ENCODE data around the gene RFXANK.
A peak's percentile ranks its signal among the peaks of the same experiment; 100 is the strongest.
"Not testable (repeated sequence)": the region's sequence is repeated elsewhere in the genome, so short reads cannot be mapped to it uniquely, and the experiment has no call there.

Gene RFXANK

DNA sequence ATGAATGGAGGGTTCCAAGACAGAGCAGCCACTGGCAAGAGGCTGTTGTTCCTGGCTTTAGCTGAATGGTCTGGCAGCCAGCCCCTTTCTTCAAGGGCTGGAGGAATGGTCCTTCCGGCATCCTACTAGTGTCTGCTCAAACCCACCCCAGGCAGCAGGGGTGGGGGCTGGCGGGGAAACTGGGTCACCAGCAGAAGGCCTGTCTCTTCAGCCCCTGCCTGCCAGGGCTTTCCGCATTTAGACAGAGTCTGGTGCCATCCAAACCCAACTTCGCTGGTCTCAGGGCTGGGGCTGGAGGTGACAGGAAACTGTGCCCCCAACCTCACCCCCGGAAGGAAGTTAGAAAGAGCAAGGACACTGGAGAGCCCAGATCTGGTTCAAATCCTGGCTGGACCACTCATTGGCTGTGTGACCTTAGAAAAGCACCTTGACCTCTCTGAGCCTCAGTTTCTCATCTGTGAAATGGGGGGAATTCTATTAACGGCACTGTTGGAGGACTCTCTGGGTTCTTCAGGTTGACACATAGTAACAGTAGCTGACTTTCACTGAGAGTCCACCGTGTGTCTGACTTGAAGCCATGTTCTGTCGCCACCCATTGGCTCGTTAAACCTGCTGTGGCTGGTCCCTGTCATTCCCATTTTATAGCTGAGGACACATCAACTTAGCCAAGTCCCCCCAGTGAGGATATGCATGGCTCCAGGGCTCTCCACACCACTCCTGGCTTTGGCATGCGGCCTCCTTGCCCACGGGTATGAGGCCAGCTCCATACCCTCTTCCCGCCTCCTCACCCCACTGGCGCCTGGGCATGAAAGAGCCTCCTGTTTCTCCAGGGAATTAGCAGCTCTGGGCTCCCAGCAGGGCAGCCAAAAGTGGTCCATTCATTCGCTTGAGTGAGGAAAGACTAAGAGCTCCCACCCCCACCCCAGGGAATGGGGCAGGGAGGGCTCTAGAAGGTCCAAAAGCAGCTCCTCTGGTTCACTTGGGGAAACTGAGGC lies 13.7 kb downstream of the RFXANK start:
- Mint-ChIP-seq H3K4me3 (no peak overlapping the region), H3K27me3 (ENCODE audit: low read depth) (peaks cover 2% of the 10 kb centered on the region), H3K9me3 (peaks cover 11% of the 10 kb centered on the region), H3K4me1 (ENCODE audit: low read depth) (peaks cover 26% of the 10 kb centered on the region), H3K36me3 (ENCODE audit: low read depth) (peaks cover 21% of the 10 kb centered on the region), H3K27ac (no peak overlapping the region)
- DNase-seq (ENCODE audit: low spot score), result no peak

DNA sequence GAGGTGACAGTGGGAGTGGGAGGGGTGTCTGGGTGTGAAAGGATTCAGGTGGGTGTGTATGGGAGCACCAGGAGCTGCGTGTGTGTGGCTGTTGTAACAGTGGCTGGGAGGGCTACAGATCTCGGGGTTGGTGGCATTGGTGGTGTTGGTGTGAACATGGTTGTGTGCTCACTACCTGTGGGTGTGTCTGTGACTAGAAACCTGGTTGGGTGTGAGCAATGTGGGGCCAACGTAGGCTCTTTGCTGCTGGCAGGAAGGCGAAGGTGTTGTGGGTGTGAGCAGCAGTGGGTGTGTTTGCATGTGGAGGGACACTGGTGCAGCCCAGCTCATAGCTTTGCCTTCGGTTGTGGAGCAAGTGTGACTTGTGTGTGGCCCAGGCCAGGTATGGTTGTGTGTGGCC lies 14.9 kb downstream of the RFXANK start:
- Mint-ChIP-seq H3K9me3 (peaks cover 11% of the 10 kb centered on the region), H3K36me3 (ENCODE audit: low read depth) (peaks cover 18% of the 10 kb centered on the region), H3K4me1 (ENCODE audit: low read depth) (peaks cover 26% of the 10 kb centered on the region), H3K27me3 (ENCODE audit: low read depth) (peaks cover 9% of the 10 kb centered on the region), H3K27ac (peak overlapping the region; percentile 86), H3K4me3 (peak overlapping the region; percentile 41)
- no peak for DNase-seq (ENCODE audit: low spot score)

DNA sequence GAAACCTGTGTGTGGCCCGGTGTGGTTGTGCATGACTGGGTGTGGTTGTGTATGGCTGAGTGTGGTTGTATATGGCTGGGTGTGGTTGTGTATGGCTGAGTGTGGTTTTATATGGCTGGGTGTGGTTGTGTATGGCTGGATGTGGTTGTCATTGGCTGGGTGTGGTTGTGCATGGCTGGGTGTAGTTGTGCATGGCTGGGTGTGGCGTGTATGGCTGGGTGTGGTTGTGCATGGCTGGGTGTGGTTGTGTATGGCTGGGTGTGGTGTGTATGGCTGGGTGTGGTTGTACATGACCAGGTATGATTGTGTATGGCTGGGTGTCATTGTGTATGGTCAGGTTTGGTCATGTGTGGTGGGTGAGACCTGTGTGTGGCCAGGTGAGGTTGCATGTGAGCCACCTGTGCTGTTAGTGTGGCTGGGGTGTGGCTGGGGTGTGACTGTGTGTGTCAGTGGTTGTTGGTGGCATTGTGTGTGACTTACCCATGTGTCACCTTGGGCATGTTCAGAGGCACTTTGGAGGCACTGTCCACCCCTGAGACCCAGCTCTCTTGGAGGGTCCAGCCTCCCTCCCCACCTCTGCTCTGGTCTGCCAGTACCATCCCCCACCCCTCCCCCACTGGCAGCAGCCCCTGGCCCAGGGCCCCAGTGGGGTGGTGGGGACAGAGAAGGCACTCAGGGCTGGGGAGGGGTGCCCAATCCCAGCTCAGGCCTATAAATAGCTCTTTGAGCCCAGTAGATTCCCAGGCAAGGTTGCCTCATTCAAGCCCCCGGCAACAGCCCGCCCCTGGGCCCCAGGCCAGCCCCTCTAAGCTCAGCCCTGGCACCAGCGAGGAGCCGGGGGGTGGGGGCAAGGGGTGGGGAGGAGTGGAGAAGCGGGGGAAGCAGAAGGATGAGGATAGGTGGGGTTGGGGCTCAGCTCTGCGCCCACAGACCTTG lies 15.8 kb downstream of the RFXANK start:
- peak overlapping the region; percentile 41 for H3K4me3 Mint-ChIP-seq
- peaks cover 11% of the 10 kb centered on the region for H3K9me3 Mint-ChIP-seq
- H3K4me1 Mint-ChIP-seq (ENCODE audit: low read depth), result peaks cover 21% of the 10 kb centered on the region
- peaks cover 13% of the 10 kb centered on the region for H3K27me3 Mint-ChIP-seq (ENCODE audit: low read depth)
- peaks cover 9% of the 10 kb centered on the region for H3K36me3 Mint-ChIP-seq (ENCODE audit: low read depth)
- H3K27ac Mint-ChIP-seq, result peak overlapping the region; percentile 86
- no peak for DNase-seq (ENCODE audit: low spot score)

DNA sequence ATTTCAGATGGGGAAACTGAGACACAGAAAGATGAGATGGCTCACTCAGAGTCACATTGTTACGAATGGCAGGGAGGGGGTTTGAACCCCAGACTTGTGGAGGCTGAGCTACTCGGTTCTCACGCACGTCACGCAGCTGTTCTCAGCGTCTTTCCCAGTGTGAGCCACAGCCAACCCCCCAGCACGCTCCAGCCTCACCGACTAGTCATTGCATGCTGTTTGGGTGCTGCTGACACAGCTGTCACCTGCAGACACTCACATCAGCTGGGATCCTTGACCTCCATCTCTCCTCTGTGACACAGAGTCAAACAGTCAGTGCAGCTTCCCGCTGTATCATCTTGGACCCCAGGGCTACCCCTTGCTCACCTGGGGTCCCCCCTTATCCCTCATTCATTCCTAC lies 17.3 kb downstream of the RFXANK start:
- peaks cover 16% of the 10 kb centered on the region for H3K4me1 Mint-ChIP-seq (ENCODE audit: low read depth)
- peak overlapping the region; percentile 23 for H3K27ac Mint-ChIP-seq
- no peak for DNase-seq (ENCODE audit: low spot score)
- peaks cover 6% of the 10 kb centered on the region for H3K36me3 Mint-ChIP-seq (ENCODE audit: low read depth)
- no peak overlapping the region for H3K4me3 Mint-ChIP-seq
- H3K27me3 Mint-ChIP-seq (ENCODE audit: low read depth), result peaks cover 26% of the 10 kb centered on the region
- H3K9me3 Mint-ChIP-seq, result peaks cover 11% of the 10 kb centered on the region

DNA sequence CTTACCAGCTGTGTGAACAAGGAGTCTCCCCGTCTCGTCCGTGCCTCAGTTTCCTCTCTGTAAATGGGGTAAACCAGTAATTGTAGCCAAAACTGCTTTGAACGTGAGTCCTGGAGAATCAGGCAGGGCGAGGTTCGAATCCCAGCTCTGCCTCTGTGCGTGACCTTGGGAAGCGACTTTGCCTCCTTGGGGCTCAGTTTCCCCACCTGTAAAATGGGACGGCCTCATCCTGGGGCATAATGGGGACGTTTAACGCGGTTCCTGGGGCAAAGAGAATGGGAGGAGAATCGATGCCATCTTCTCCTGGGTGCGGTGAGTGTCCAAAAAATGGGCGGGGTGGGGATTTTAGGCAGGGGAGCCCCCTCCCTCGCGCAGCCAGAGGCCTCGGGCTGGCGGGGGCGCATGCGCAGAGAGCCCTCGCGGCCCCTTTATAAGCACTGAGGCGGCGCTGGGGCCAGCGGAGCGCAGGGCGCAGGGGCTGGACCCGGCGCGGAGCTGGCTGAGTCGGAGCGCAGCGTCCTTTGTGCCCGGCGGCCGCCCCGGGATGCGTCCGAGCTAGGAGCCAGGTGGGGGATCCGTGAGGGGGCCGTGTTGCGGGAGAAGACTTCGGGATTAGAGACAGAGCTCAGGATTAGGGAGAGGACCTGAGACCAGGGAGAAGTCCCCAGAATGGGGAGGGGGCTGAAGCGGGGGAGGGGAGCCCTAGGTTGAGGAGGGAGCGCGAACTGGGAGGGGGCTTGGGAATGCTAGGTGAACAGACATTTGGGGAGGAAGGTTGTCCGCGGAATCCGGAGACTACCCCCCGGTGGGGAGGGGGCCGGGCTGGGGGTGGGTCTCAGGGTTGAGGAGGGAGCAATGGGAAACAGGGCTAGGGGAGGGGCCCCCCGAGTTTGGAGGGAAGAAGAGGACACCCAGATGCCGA lies 19.7 kb downstream of the RFXANK start, which contains the start of gene NCAN:
NCAN (plus strand) TSS at position 460 of the 922 bp plus-strand sequence. CDS start 4,996 bp downstream, outside the sequence.
- H3K27me3 Mint-ChIP-seq (ENCODE audit: low read depth), result peaks cover 27% of the 10 kb centered on the region
- H3K4me1 Mint-ChIP-seq (ENCODE audit: low read depth), result peaks cover 12% of the 10 kb centered on the region
- DNase-seq (ENCODE audit: low spot score), result no peak
- no peak within 1 kb of the TSS for H3K4me3 Mint-ChIP-seq
- peaks cover 6% of the 10 kb centered on the region for H3K36me3 Mint-ChIP-seq (ENCODE audit: low read depth)
- H3K27ac Mint-ChIP-seq, result no peak within 1 kb of the TSS
- peaks cover 11% of the 10 kb centered on the region for H3K9me3 Mint-ChIP-seq

DNA sequence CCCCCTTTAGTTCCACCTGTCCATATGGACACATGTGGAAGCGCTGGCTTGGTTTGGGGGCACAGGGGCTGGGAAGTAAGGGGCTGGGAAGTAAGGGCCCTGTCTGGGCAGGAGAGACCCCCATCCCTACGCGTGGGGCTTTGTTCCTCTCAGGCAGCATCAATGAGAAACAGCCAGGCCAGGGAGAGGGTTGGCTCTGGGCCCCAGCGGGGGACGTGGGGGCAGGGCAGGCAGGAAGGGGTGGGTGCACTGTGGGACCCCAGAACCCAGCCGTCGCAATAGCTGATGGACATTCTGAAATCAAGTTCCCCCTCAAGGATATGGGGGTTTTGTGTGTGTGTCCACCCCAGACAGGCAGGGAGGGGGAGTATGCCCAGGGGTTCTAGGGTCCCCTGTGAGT lies 20.9 kb downstream of the RFXANK start:
- Mint-ChIP-seq H3K27ac (no peak overlapping the region), H3K27me3 (ENCODE audit: low read depth) (peaks cover 29% of the 10 kb centered on the region), H3K36me3 (ENCODE audit: low read depth) (no peaks in the 10 kb centered on the region), H3K4me3 (no peak overlapping the region), H3K9me3 (peaks cover 4% of the 10 kb centered on the region), H3K4me1 (ENCODE audit: low read depth) (peaks cover under 1% of the 10 kb centered on the region)
- DNase-seq (ENCODE audit: low spot score), result no peak

DNA sequence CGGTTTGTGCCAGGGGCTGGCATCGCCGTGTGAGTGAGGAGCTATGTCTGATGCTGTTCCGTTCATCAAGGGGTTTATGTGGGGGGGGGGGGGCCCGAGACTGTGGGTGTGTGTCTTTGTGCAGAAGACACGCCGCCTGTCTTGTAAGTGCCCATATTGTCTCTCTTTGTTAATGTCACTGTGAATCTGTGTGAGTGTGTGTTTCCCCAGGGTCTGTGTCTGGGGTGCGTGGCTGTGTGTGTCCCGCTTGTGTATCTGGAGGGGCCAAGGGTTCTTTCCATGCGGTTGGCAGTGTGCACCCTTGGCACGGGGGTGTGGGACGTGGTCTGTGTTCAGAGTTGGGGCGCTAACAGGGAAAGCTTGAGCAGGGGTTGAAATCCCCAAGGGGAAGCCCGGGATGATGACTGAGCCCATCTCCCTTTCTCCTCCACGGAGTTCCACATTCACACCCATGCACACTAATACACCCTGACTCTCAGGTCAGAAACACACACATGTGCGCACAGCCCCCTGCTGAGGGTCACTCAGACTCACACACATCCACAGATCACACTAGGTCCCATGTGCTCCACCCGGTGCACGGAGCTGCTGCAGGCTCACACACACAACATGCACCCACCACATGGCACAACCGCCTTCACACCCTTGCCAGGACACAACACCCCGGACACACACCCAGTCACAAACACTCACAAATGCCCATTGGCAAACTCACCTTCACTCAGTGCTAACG lies 21.5 kb downstream of the RFXANK start:
- Mint-ChIP-seq H3K27me3 (ENCODE audit: low read depth) (peaks cover 29% of the 10 kb centered on the region), H3K9me3 (peaks cover 4% of the 10 kb centered on the region), H3K36me3 (ENCODE audit: low read depth) (no peaks in the 10 kb centered on the region), H3K4me3 (no peak overlapping the region), H3K27ac (no peak overlapping the region), H3K4me1 (ENCODE audit: low read depth) (no peaks in the 10 kb centered on the region)
- DNase-seq (ENCODE audit: low spot score), result no peak

DNA sequence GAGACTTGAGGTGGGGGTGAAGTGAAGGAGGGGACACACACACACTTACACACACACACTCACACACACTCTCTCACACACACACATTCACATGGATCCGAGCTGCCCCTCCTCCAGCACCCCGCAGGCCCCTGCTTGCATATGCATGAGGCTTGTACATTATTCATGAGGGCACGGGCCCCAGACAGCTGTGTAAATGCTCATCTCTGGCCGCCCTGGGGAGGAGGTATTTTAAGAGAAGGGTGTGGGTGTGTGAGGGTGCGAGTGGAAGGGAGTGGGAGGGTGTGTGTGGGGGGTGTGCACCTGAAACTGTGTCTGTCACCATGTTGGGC lies 22.1 kb downstream of the RFXANK start:
- no peak for DNase-seq (ENCODE audit: low spot score)
- Mint-ChIP-seq H3K36me3 (ENCODE audit: low read depth) (no peaks in the 10 kb centered on the region), H3K27me3 (ENCODE audit: low read depth) (peaks cover 29% of the 10 kb centered on the region), H3K4me3 (no peak overlapping the region), H3K4me1 (ENCODE audit: low read depth) (no peaks in the 10 kb centered on the region), H3K27ac (no peak overlapping the region), H3K9me3 (peaks cover 4% of the 10 kb centered on the region)

DNA sequence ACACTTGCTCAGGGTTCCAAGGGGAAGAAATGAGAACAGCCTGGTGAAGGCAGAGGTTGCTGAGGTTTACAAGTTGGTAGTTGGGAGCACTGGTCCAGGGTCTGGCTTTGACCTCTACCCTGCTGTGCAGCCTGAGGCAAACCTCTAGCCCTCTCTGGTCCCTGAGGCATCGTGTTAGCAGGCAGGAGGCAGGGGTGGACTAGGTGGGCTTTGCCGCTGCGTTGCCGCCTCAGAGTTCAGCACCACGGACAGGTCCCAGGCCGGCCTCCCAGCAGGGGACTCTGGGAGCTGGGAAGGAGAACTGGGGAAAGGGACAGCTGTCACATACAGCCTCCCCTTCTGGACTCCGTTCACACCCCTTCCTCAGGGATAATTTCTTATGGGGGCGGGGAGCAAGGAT lies 22.8 kb downstream of the RFXANK start:
- Mint-ChIP-seq H3K9me3 (peaks cover 4% of the 10 kb centered on the region), H3K4me1 (ENCODE audit: low read depth) (no peaks in the 10 kb centered on the region), H3K36me3 (ENCODE audit: low read depth) (no peaks in the 10 kb centered on the region), H3K4me3 (no peak overlapping the region), H3K27ac (no peak overlapping the region), H3K27me3 (ENCODE audit: low read depth) (peaks cover 29% of the 10 kb centered on the region)
- DNase-seq (ENCODE audit: low spot score), result no peak

DNA sequence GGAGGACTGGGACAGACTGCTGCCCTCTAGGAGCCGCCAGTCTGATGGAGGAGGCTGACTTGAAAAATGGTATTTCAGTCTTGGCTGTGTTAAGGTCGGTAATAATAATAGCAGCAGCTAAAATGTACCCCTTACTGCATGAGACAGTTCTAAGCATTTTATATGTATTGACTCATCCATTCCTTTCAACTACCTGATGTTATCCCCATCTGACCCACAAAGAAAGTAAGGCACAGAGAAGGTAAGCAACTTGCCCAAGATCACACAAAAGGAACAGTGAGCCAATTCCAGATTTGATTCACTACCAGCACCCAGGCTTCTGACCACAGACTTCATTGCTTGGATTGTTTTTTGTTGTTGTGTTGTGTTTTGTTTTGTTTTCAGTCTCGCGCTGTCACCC lies 23.7 kb downstream of the RFXANK start:
- Mint-ChIP-seq H3K4me1 (ENCODE audit: low read depth) (no peaks in the 10 kb centered on the region), H3K4me3 (no peak overlapping the region), H3K27ac (no peak overlapping the region), H3K27me3 (ENCODE audit: low read depth) (peaks cover 28% of the 10 kb centered on the region), H3K36me3 (ENCODE audit: low read depth) (no peaks in the 10 kb centered on the region), H3K9me3 (peaks cover 4% of the 10 kb centered on the region)
- no peak for DNase-seq (ENCODE audit: low spot score)

DNA sequence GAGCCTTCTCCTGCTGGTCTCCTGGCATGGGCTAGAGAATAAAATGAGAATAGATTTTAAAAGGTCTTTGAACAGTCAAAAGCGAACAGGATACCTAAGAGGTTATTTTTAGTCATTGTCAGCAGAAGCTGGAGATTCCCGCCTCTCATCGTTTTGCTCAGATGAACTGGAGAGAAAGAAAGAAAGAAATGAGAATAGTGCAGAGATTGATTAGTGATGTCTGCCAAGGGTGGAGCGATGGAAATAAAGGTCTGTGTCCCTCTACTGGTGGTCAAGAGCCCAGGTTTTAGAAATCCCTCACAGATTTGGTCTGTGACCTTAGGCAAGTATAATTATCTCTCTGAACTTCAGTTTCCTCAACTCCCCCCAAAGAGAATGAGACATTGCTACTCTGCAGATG lies 25.0 kb downstream of the RFXANK start:
- Mint-ChIP-seq H3K27me3 (ENCODE audit: low read depth) (peaks cover 19% of the 10 kb centered on the region), H3K4me3 (no peak overlapping the region), H3K4me1 (ENCODE audit: low read depth) (no peaks in the 10 kb centered on the region), H3K27ac (no peak overlapping the region), H3K36me3 (ENCODE audit: low read depth) (no peaks in the 10 kb centered on the region), H3K9me3 (peaks cover 4% of the 10 kb centered on the region)
- DNase-seq (ENCODE audit: low spot score), result no peak

DNA sequence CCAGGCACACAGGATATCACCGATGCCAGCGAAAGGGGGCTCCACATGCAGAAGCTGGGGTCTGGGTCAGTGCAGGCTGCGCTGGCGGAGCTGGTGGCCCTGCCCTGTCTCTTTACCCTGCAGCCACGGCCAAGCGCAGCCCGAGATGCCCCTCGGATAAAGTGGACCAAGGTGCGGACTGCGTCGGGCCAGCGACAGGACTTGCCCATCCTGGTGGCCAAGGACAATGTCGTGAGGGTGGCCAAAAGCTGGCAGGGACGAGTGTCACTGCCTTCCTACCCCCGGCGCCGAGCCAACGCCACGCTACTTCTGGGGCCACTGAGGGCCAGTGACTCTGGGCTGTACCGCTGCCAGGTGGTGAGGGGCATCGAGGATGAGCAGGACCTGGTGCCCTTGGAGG lies 26.9 kb downstream of the RFXANK start:
- Mint-ChIP-seq H3K9me3 (peaks cover 4% of the 10 kb centered on the region), H3K27me3 (ENCODE audit: low read depth) (peaks cover 13% of the 10 kb centered on the region), H3K4me1 (ENCODE audit: low read depth) (no peaks in the 10 kb centered on the region), H3K27ac (no peak overlapping the region), H3K36me3 (ENCODE audit: low read depth) (no peaks in the 10 kb centered on the region), H3K4me3 (no peak overlapping the region)
- DNase-seq (ENCODE audit: low spot score), result no peak

DNA sequence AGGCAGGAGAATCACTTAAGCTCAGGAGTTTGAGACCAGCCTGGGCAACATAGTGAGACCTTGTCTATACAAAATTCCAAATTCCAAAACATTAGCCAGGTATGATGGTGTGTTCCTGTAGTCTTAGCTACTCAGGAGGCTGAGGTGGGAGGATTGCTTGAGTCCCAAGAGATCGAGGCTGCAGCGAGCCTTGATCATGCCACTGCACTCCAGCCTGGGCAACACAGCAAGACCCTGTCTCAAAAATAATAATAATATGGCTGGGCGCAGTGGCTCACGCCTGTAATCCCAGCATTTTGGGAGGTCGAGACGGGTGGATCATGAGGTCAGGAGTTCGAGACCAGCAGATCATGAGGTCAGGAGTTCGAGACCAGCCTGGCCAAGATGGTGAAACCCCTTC lies 28.9 kb downstream of the RFXANK start:
- not testable (repeated sequence) for H3K27ac Mint-ChIP-seq; H3K27me3 Mint-ChIP-seq (ENCODE audit: low read depth); H3K9me3 Mint-ChIP-seq; DNase-seq (ENCODE audit: low spot score); H3K4me1 Mint-ChIP-seq (ENCODE audit: low read depth); H3K36me3 Mint-ChIP-seq (ENCODE audit: low read depth); H3K4me3 Mint-ChIP-seq

All from T-helper 2 cell treated with Interferon-gamma antibody and Interleukin-4, amounts not matched to agents 5 μg/mL and 100 μg/mL, for 36 hours (primary cell).